HepG2 (cell line): Measurements from ENCODE around the gene ZNF764. TPM values are rescaled to one million over a fixed set of nuclear protein-coding genes. Genes with fewer than 3 reads are reported as not detected.

Source experiments
- LCORL ChIP-seq, 2 experiments: fragments of 450-650 bp in 1 of 2; sonication (generic) in 1 of 2; formaldehyde crosslinking in 1 of 2; IDR thresholded peaks; 2 replicates each; pipeline versions ENCODE4 v1.5.0 to v1.6.1; 2017 to 2020; ENCODE audit warnings: antibody characterized with exemption in 1 of 2, missing genetic modification reagents in 1 of 2
- NONO ChIP-seq, 2 experiments: fragments of 450-650 bp in 1 of 2; sonication (generic) in 1 of 2; formaldehyde crosslinking in 1 of 2; IDR thresholded peaks in 1 of 2; conservative IDR thresholded peaks in 1 of 2; 2 replicates each; pipeline versions ENCODE4 v1.6.1 to v1.8.0; 2017 to 2022; ENCODE audit warnings: mild to moderate bottlenecking in 1 of 2, missing genetic modification reagents in 1 of 2, moderate library complexity in 1 of 2
- PLRG1 ChIP-seq: fragments of 450-650 bp; conservative IDR thresholded peaks from 2 replicates; pipeline ENCODE4 v1.6.1; 2016
- RARG ChIP-seq: sonication (generic); formaldehyde crosslinking; IDR thresholded peaks from 2 replicates; pipeline ENCODE4 v1.4.0; 2020; ENCODE audit warnings: low read depth, mild to moderate bottlenecking, missing genetic modification reagents
- STAT5B ChIP-seq: sonication (generic); formaldehyde crosslinking; IDR thresholded peaks from 2 replicates; pipeline ENCODE4 v1.4.0; 2020; ENCODE audit warnings: missing genetic modification reagents
- YY1 ChIP-seq: IDR thresholded peaks from 2 replicates; pipeline ENCODE4 v1.6.1; 2011; ENCODE audit warnings: low read length, low read depth, moderate library complexity, mild to moderate bottlenecking; ENCODE audit not compliant: insufficient read depth, insufficient replicate concordance
- ZFAT ChIP-seq: sonication (generic); formaldehyde crosslinking; conservative IDR thresholded peaks from 2 replicates; pipeline ENCODE4 v1.8.1; 2023; ENCODE audit warnings: missing genetic modification reagents, inconsistent platforms
- ZNF3 ChIP-seq: IDR thresholded peaks from 2 replicates; pipeline ENCODE4 v1.7.0; 2017; ENCODE audit warnings: inconsistent platforms
- ZNF326 ChIP-seq: sonication (generic); formaldehyde crosslinking; IDR thresholded peaks from 2 replicates; pipeline ENCODE4 v1.4.0; 2020; ENCODE audit warnings: missing genetic modification reagents, borderline replicate concordance
- ZNF552 ChIP-seq: sonication (generic); formaldehyde crosslinking; IDR thresholded peaks from 2 replicates; pipeline ENCODE4 v1.9.0; 2022; ENCODE audit warnings: missing genetic modification reagents, mild to moderate bottlenecking, borderline replicate concordance
- ZNF761 ChIP-seq: sonication (generic); formaldehyde crosslinking; conservative IDR thresholded peaks from 2 replicates; pipeline ENCODE4 v1.4.0; 2020; ENCODE audit warnings: mild to moderate bottlenecking, missing genetic modification reagents
- ZNF781 ChIP-seq: sonication (generic); formaldehyde crosslinking; IDR thresholded peaks from 2 replicates; pipeline ENCODE4 v1.5.1; 2020; ENCODE audit warnings: borderline replicate concordance, mild to moderate bottlenecking, missing genetic modification reagents; ENCODE audit errors: not compliant biosample characterization
- polyA plus RNA-seq, 8 experiments: library from polyadenylated mRNA; depleted of rRNA in 3 of 8; stranded (reverse) in 7 of 8; unstranded in 1 of 8; fragments of >200 nt; fragmentation: Illumina TruSeq in 4 of 8; extraction: Trizol in 4 of 8; gene quantifications; 2 replicates each; pipeline versions ENCODE4 v1.2.1 to v1.2.3, GENCODE V29; 2011 to 2016; ENCODE audit warnings: low read depth in 4 of 8, missing spikeins in 1 of 8, mixed read lengths in 1 of 8; ENCODE audit not compliant: insufficient read depth in 1 of 8
- total RNA-seq, 5 experiments: library from RNA; depleted of rRNA; stranded (reverse); fragments of >200 nt; fragmentation: Illumina TruSeq; extraction: Trizol; gene quantifications; 2 replicates each; pipeline ENCODE4 v1.2.3, GENCODE V29; 2016; ENCODE audit warnings: low read depth in 1 of 5
- TF ChIP-seq, protein P1 (sequence below): sonication (generic); formaldehyde crosslinking; IDR thresholded peaks from one replicate; pipeline ENCODE4 v1.5.1; 2020; ENCODE audit warnings: mild to moderate bottlenecking, missing genetic modification reagents; ENCODE audit errors: not compliant biosample characterization
- TF ChIP-seq, protein P2 (sequence below): IDR thresholded peaks from 2 replicates; pipeline ENCODE4 v1.6.1; 2016; ENCODE audit warnings: mild to moderate bottlenecking
- TF ChIP-seq, protein P3 (sequence below): sonication (generic); formaldehyde crosslinking; IDR thresholded peaks from 2 replicates; pipeline ENCODE4 v1.9.0; 2021; ENCODE audit warnings: missing genetic modification reagents, mild to moderate bottlenecking, borderline replicate concordance
- TF ChIP-seq, protein P4 (sequence below): sonication (generic); formaldehyde crosslinking; IDR thresholded peaks from 2 replicates; pipeline ENCODE4 v1.5.0; 2020; ENCODE audit warnings: missing genetic modification reagents, mild to moderate bottlenecking, borderline replicate concordance

Gene ZNF764
- total and polyA plus RNA-seq, 2 of the 13 experiments (the other 11 are each of a cell fraction or from before 2014, with no cell fraction given): 4.1 to 9.1 TPM

DNA sequence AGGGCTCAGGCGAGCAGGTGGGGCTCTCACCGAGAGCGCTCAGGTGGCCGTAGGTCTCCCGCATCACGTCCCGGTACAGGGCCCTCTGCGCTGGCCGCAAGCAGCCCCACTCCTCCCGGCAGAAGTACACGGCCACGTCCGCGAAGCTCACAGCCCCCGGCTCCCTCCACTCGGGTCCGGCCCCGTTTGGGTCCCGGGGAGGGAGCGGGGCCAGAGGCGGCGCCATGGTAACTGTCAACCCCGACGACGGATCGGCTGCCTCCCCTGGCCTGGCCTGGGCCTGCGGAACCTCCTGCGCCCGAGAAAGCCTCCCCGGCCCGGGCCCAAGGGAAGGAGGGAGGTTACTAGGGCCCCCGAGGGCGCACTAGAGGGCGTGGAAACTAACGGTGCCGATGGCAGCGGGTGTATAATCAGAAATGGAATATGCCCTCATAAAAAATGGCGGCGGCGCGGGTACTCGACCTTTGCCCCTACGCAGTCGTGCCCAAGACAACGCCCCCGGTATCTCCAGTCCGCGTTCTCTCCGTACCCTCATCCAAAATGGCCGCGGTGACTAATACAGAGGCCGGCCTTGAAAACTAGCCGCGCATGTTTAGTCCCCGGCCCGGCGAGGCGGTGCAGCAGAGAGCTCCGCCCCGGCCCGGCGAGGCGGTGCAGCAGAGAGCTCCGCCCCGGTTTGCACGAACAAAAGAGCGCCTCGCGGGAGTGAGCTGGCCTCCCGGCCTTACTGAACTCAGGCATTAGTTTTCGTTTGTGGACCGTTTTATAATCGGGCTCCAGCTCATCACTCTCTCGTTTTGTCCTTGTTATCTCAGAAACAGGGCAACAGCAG is at the start of gene ZNF764 (continued):
- TF ChIP-seq, protein P1, sequence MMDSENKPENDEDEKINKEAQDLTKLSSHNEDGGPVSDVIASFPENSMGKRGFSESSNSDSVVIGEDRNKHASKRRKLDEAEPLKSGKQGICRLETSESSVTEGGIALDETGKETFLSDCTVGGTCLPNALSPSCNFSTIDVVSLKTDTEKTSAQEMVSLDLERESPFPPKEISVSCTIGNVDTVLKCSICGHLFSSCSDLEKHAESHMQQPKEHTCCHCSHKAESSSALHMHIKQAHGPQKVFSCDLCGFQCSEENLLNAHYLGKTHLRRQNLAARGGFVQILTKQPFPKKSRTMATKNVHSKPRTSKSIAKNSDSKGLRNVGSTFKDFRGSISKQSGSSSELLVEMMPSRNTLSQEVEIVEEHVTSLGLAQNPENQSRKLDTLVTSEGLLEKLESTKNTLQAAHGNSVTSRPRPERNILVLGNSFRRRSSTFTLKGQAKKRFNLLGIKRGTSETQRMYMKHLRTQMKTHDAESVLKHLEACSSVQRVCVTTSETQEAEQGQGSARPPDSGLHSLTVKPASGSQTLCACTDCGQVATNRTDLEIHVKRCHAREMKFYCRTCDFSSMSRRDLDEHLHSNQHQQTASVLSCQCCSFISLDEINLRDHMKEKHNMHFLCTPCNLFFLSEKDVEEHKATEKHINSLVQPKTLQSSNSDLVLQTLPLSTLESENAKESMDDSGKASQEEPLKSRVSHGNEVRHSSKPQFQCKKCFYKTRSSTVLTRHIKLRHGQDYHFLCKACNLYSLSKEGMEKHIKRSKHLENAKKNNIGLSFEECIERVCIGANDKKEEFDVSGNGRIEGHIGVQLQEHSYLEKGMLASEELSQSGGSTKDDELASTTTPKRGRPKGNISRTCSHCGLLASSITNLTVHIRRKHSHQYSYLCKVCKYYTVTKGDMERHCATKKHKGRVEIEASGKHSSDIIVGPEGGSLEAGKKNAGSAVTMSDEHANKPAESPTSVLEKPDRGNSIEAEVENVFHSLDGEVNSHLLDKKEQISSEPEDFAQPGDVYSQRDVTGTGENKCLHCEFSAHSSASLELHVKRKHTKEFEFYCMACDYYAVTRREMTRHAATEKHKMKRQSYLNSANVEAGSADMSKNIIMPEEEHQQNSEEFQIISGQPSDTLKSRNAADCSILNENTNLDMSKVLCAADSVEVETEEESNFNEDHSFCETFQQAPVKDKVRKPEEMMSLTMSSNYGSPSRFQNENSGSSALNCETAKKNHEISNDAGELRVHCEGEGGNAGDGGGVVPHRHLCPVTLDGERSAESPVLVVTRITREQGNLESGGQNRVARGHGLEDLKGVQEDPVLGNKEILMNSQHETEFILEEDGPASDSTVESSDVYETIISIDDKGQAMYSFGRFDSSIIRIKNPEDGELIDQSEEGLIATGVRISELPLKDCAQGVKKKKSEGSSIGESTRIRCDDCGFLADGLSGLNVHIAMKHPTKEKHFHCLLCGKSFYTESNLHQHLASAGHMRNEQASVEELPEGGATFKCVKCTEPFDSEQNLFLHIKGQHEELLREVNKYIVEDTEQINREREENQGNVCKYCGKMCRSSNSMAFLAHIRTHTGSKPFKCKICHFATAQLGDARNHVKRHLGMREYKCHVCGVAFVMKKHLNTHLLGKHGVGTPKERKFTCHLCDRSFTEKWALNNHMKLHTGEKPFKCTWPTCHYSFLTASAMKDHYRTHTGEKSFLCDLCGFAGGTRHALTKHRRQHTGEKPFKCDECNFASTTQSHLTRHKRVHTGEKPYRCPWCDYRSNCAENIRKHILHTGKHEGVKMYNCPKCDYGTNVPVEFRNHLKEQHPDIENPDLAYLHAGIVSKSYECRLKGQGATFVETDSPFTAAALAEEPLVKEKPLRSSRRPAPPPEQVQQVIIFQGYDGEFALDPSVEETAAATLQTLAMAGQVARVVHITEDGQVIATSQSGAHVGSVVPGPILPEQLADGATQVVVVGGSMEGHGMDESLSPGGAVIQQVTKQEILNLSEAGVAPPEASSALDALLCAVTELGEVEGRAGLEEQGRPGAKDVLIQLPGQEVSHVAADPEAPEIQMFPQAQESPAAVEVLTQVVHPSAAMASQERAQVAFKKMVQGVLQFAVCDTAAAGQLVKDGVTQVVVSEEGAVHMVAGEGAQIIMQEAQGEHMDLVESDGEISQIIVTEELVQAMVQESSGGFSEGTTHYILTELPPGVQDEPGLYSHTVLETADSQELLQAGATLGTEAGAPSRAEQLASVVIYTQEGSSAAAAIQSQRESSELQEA: peak; percentile 57
- TF ChIP-seq ZFAT (CRISPR knock-in tag) (no peak), ZNF552 (CRISPR knock-in tag) (no peak; the same call in 1 of the 2 replicates), ZNF761 (peak; percentile 82; the same call in 1 of the 2 replicates), LCORL (IDR thresholded peaks at IDR 0.05) (no peak), LCORL (CRISPR knock-in tag; IDR thresholded peaks at IDR 0.05) (peak; percentile 82), STAT5B (CRISPR knock-in tag) (no peak), RARG (no peak), ZNF781 (CRISPR knock-in tag) (peak; percentile 72), ZNF326 (CRISPR knock-in tag) (no peak), YY1 (peak; percentile 99), PLRG1 (no peak), NONO (IDR thresholded peaks at IDR 0.05) (no peak), NONO (CRISPR knock-in tag; conservative IDR thresholded peaks at IDR 0.05) (peak; percentile 93), ZNF3 (CRISPR knock-in tag) (no peak; the same call in 1 of the 2 replicates)
- TF ChIP-seq, protein P2, sequence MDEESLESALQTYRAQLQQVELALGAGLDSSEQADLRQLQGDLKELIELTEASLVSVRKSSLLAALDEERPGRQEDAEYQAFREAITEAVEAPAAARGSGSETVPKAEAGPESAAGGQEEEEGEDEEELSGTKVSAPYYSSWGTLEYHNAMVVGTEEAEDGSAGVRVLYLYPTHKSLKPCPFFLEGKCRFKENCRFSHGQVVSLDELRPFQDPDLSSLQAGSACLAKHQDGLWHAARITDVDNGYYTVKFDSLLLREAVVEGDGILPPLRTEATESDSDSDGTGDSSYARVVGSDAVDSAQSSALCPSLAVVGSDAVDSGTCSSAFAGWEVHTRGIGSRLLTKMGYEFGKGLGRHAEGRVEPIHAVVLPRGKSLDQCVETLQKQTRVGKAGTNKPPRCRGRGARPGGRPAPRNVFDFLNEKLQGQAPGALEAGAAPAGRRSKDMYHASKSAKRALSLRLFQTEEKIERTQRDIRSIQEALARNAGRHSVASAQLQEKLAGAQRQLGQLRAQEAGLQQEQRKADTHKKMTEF: peak; percentile 95
- TF ChIP-seq, protein P3, sequence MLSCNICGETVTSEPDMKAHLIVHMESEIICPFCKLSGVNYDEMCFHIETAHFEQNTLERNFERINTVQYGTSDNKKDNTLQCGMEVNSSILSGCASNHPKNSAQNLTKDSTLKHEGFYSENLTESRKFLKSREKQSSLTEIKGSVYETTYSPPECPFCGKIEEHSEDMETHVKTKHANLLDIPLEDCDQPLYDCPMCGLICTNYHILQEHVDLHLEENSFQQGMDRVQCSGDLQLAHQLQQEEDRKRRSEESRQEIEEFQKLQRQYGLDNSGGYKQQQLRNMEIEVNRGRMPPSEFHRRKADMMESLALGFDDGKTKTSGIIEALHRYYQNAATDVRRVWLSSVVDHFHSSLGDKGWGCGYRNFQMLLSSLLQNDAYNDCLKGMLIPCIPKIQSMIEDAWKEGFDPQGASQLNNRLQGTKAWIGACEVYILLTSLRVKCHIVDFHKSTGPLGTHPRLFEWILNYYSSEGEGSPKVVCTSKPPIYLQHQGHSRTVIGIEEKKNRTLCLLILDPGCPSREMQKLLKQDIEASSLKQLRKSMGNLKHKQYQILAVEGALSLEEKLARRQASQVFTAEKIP (CRISPR knock-in tag): no peak
- TF ChIP-seq, protein P4, sequence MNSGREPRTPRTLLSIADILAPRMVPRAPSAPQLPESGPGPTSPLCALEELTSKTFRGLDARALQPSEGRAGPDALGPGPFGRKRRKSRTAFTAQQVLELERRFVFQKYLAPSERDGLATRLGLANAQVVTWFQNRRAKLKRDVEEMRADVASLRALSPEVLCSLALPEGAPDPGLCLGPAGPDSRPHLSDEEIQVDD: no peak
